GM19372 (cell line): ENCODE results near the gene PRUNE2.
"Not testable (repeated sequence)": the region's sequence is repeated elsewhere in the genome, so short reads cannot be mapped to it uniquely, and the experiment has no call there.

ENCODE experiments used
- ATAC-seq: cut with Tn5 transposase; IDR thresholded peaks from one replicate; pipeline ENCODE4 v1.9.1; 2021; ENCODE audit warnings: mild to moderate bottlenecking, low read depth, moderate library complexity; ENCODE audit not compliant: unreplicated experiment

PRUNE2 gene

GRCh38 chr9:76751001-76751400 is 154.9 kb downstream of the PRUNE2 start:
- ATAC-seq, result no peak

- no peak for ATAC-seq
These were observed 161.6 kb downstream of the PRUNE2 start for GRCh38 chr9:76744336-76744735.

- no peak for ATAC-seq
These were observed 162.0 kb downstream of the PRUNE2 start for GRCh38 chr9:76743931-76744330.

DNA sequence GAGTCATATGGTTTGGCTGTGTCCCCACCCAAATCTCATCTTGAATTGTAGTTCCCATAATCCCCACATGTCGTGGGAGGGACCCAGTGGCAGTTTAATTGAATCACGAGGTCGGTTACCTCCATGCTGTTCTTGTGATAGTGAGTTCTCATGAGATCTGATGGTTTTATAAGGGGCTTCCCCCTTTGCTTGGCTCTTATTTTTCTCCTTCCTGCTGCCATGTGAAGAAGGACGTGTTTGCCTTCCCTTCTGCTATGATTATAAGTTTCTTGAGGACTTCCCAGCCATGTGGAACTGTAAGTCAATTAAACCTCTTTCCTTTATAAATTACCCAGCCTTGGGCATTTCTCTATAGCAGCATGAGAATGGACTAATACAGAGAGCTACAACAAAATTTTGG is 163.0 kb downstream of the PRUNE2 start:
- not testable (repeated sequence) for ATAC-seq

- ATAC-seq, result no peak
These were observed 164.4 kb downstream of the PRUNE2 start for GRCh38 chr9:76741524-76741923.

GRCh38 chr9:76738402-76738801 is 167.5 kb downstream of the PRUNE2 start:
- ATAC-seq, result no peak

- no peak for ATAC-seq
These were observed 168.6 kb downstream of the PRUNE2 start for GRCh38 chr9:76737154-76737902.

DNA sequence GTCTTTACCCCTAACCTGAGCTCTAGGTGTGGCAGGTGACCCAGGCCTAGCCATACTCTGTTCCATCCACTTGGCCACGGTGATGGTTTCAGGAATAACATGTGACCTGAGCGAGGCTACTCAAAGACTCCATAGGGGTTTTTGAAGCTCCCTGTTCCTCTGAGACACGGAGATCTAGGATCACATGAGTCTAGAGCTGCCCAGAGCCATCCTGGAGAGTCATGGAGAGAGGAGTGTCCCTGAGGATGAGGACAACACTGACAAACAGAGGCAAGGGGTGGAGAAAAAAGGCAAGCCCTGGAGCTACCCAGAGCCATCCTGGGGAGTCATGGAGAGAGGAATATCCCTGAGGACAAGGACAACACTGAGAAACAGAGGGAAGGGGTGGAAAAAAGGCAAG is 171.2 kb downstream of the PRUNE2 start:
- no peak for ATAC-seq

DNA sequence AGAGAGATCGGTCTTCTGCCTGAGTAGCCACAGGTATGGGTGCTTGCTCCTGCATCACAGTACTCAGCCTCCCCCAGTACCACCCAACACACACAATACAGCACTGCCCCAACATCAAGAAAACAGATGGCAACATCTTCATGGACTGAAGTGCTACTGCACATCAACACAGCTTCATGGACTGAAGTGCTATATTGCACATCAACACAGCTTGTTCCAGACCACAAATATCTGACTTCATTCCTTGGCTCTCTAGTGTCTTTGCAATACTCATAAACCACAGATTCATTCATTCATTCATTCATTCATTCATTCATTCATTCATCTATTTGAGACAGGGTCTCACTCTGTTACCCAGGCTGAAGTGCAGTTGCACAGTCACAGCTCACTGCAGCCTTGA is 172.8 kb downstream of the PRUNE2 start:
- ATAC-seq, result no peak

- no peak for ATAC-seq
These were observed 173.5 kb downstream of the PRUNE2 start for GRCh38 chr9:76732341-76732958.

DNA sequence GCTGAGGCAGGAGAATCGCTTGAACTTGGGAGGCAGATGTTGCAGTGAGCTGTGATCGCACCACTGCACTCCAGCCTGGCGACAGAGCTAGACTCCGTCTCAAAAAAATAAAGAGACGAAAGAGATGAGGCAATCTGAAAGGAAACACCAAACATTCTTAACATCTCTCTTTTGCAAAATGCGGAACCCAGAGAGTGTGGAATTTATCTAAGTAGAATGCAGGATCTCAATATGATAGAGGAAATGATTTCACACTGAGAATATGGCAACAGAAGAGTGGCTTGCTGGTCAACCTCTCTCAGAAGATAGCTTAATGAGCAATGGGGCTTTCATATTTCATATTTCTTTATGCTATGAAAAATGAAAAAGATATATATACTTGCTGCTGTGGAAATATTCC is 175.1 kb downstream of the PRUNE2 start:
- no peak for ATAC-seq

DNA sequence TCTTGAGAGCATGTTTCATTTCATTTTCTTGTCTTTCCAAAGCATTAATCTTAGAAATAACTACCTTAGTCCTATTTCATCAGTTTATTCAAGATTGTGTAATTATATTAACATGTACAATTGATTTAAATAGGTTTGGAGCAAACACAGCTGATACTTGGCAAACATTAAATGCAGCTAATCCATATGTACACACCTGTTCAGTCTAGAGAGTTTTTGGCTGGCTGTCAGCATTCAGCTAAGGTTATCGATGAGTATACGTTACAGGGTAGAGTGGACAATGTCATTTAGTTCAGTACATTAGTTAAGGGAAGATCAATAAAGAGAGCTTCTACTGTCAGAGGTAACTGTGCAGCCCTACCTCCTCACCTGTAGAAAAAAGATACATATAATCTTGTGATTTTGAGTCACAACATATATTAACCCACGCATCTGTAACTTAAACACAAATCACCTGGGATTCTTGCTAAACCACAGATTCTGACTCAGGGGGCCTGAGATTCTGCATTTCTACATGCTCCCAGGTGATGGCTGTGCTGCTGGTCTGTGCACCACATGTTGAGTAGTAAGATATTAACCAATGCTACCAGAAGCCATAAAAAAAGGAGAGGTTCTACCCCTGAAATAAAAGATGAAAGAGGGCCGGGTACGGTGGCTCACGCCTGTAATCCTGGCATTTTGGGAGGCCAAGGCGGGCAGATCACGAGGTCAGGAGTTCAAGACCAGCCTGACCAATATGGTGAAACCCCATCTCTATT is 175.8 kb downstream of the PRUNE2 start:
- ATAC-seq, result no peak

GRCh38 chr9:76729116-76729515 is 176.8 kb downstream of the PRUNE2 start:
- no peak for ATAC-seq

GRCh38 chr9:76725885-76726284 is 180.0 kb downstream of the PRUNE2 start:
- ATAC-seq, result no peak

- no peak for ATAC-seq
These were observed 180.8 kb downstream of the PRUNE2 start for GRCh38 chr9:76725011-76725546.

DNA sequence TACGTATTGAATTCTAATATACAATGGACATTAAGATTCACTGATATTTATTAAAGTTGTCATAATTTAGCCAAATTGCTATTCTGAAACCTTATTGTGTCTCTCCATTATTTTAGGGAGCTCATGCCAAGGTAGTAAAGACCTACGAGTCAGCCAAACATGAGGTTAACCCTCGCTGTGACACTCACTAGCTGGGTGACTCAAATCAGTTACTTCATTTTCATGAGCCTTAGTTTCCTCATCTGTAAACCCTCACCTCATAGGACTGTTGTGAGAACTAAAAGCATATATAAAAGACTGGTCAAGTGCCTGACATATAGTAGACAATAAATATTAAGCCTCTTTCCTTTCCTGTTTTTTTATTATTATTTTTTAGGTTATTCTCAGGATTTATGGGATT is 185.7 kb downstream of the PRUNE2 start:
- no peak for ATAC-seq

- no peak for ATAC-seq
These were observed 187.7 kb downstream of the PRUNE2 start for GRCh38 chr9:76718166-76718565.

- ATAC-seq, result no peak
These were observed 188.3 kb downstream of the PRUNE2 start for GRCh38 chr9:76717613-76718012.

GRCh38 chr9:76717176-76717575 is 188.7 kb downstream of the PRUNE2 start:
- ATAC-seq, result no peak

DNA sequence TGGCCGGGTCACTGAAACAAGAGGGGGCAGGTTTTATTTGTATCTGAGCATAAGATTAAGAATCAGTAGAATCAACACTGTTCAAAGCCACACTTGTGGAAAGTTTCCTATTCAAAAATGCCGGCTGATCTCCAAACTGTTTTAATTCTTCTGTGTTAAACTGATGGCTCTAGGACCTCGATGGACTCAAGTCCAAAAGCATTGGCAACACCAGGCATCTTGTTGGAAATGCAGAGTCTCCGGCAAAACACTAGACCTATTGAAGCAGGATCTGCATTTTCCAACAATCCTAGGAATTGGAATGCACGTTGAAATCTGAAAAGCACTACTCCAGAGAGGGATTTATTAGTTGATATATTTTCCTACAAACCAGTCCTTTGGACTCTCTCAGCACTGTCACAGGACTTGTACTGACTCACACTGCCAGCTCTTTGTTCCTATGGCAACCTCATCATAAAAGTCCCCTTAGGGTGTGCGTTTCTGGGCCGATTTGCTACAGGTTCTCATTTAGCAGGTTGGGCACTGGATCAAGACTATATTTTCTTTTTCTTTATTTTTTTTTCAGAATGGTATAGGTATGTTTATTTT is 189.7 kb downstream of the PRUNE2 start:
- no peak for ATAC-seq

GRCh38 chr9:76713381-76713780 is 192.5 kb downstream of the PRUNE2 start:
- ATAC-seq, result no peak
